IPS-NIHi11 (cell line): ENCODE results near the gene PPP2R2C.
A peak's percentile ranks its signal among the peaks of the same experiment; 100 is the strongest.

ENCODE experiments used
- DNase-seq: peaks from one replicate; pipeline ENCODE4 v3.0.0; 2012; ENCODE audit warnings: mixed read lengths, low spot score

The PPP2R2C gene

GRCh38 chr4:6378493-6379445 is 93.6 kb downstream of the PPP2R2C start:
- DNase-seq, result no peak

GRCh38 chr4:6377626-6378492 is 94.6 kb downstream of the PPP2R2C start:
- peak; percentile 67 for DNase-seq

GRCh38 chr4:6375620-6376295 is 96.7 kb downstream of the PPP2R2C start:
- DNase-seq, result no peak

- DNase-seq, result no peak
These were observed 97.8 kb downstream of the PPP2R2C start for GRCh38 chr4:6374575-6374974.

- DNase-seq, result no peak
These were observed 98.6 kb downstream of the PPP2R2C start for GRCh38 chr4:6373541-6374410.

- peak; percentile 88 for DNase-seq
These were observed 99.5 kb downstream of the PPP2R2C start for GRCh38 chr4:6372649-6373525.

- DNase-seq, result no peak
These were observed 100.6 kb downstream of the PPP2R2C start for GRCh38 chr4:6371812-6372211.

- no peak for DNase-seq
These were observed 101.1 kb downstream of the PPP2R2C start for GRCh38 chr4:6371271-6371670.

GRCh38 chr4:6369924-6370645 is 102.3 kb downstream of the PPP2R2C start:
- peak; percentile 80 for DNase-seq

GRCh38 chr4:6369511-6369910 is 102.9 kb downstream of the PPP2R2C start:
- DNase-seq, result no peak

- no peak for DNase-seq
These were observed 103.4 kb downstream of the PPP2R2C start for GRCh38 chr4:6369035-6369434.

- no peak for DNase-seq
These were observed 103.8 kb downstream of the PPP2R2C start for GRCh38 chr4:6368601-6369000.

- no peak for DNase-seq
These were observed 104.3 kb downstream of the PPP2R2C start for GRCh38 chr4:6368096-6368495.

- peak; percentile 45 for DNase-seq
These were observed 105.0 kb downstream of the PPP2R2C start for GRCh38 chr4:6367371-6367851.

GRCh38 chr4:6366581-6366980 is 105.8 kb downstream of the PPP2R2C start:
- no peak for DNase-seq

GRCh38 chr4:6365545-6366086 is 106.8 kb downstream of the PPP2R2C start:
- DNase-seq, result no peak

- DNase-seq, result no peak
These were observed 107.8 kb downstream of the PPP2R2C start for GRCh38 chr4:6364581-6364980.

GRCh38 chr4:6364146-6364545 is 108.3 kb downstream of the PPP2R2C start:
- no peak for DNase-seq

GRCh38 chr4:6362896-6363295 is 109.5 kb downstream of the PPP2R2C start:
- DNase-seq, result peak; percentile 85
